ENCODE measurements around the gene HFM1.

The HFM1 gene

GRCh38 chr1:91261655-91262054 is 143.0 kb downstream of the HFM1 start:
- H3K4me3 ChIP-seq = no peak overlapping the region
- H3K36me3 ChIP-seq (replicated peaks) = no peaks in the 10 kb centered on the region
- in situ Hi-C loops (cut with MboI; ENCODE audit: low sequenced_read_pairs) = no loop called here
- DNase-seq (ENCODE audit: low spot score in 2 of 2) = no peak
- no peaks in the 10 kb centered on the region; the same call in 1 of the 2 replicates for H3K4me1 ChIP-seq
- no peaks in the 10 kb centered on the region for H3K9me3 ChIP-seq
- no peaks in the 10 kb centered on the region; the same call in none of the 2 replicates for H3K27me3 ChIP-seq (ENCODE audit: low read depth)

- H3K9me3 ChIP-seq = no peaks in the 10 kb centered on the region
- no peak for DNase-seq (ENCODE audit: low spot score in 2 of 2)
- no peak overlapping the region for H3K4me3 ChIP-seq
- H3K27me3 ChIP-seq (ENCODE audit: low read depth) = no peaks in the 10 kb centered on the region
- H3K4me1 ChIP-seq = no peaks in the 10 kb centered on the region
- in situ Hi-C loops (cut with MboI; ENCODE audit: low sequenced_read_pairs) = no loop called here
- no peaks in the 10 kb centered on the region for H3K36me3 ChIP-seq (replicated peaks)
Measured at GRCh38 chr1:91245435-91245834, 159.2 kb downstream of the HFM1 start.

GRCh38 chr1:91244737-91245136 is 159.9 kb downstream of the HFM1 start:
- DNase-seq (ENCODE audit: low spot score in 2 of 2) = no peak
- no peaks in the 10 kb centered on the region for H3K4me1 ChIP-seq
- H3K27me3 ChIP-seq (ENCODE audit: low read depth) = no peaks in the 10 kb centered on the region
- in situ Hi-C loops (cut with MboI; ENCODE audit: low sequenced_read_pairs) = no loop called here
- no peaks in the 10 kb centered on the region for H3K36me3 ChIP-seq (replicated peaks)
- H3K9me3 ChIP-seq = no peaks in the 10 kb centered on the region
- no peak overlapping the region for H3K4me3 ChIP-seq

- in situ Hi-C loops (cut with MboI; ENCODE audit: low sequenced_read_pairs) = no loop called here
- no peak for DNase-seq (ENCODE audit: low spot score in 2 of 2)
- H3K9me3 ChIP-seq = no peaks in the 10 kb centered on the region
- H3K36me3 ChIP-seq (replicated peaks) = no peaks in the 10 kb centered on the region
- no peaks in the 10 kb centered on the region for H3K4me1 ChIP-seq
- no peak overlapping the region for H3K4me3 ChIP-seq
- no peaks in the 10 kb centered on the region for H3K27me3 ChIP-seq (ENCODE audit: low read depth)
Measured at GRCh38 chr1:91243171-91243570, 161.5 kb downstream of the HFM1 start.

GRCh38 chr1:91234181-91234580 is 170.5 kb downstream of the HFM1 start:
- Histone ChIP-seq H3K4me1 (no peaks in the 10 kb centered on the region), H3K9me3 (no peaks in the 10 kb centered on the region), H3K27me3 (ENCODE audit: low read depth) (no peaks in the 10 kb centered on the region), H3K4me3 (no peak overlapping the region), H3K36me3 (replicated peaks) (no peaks in the 10 kb centered on the region)
- in situ Hi-C loops (cut with MboI; ENCODE audit: low sequenced_read_pairs) = no loop called here
- DNase-seq (ENCODE audit: low spot score in 2 of 2) = no peak

GRCh38 chr1:91226741-91227140 is 177.9 kb downstream of the HFM1 start:
- no peak overlapping the region for H3K4me3 ChIP-seq
- in situ Hi-C loops (cut with MboI; ENCODE audit: low sequenced_read_pairs) = no loop called here
- H3K27me3 ChIP-seq (ENCODE audit: low read depth) = no peaks in the 10 kb centered on the region
- no peaks in the 10 kb centered on the region for H3K4me1 ChIP-seq
- H3K9me3 ChIP-seq = no peaks in the 10 kb centered on the region
- no peaks in the 10 kb centered on the region for H3K36me3 ChIP-seq (replicated peaks)
- no peak for DNase-seq (ENCODE audit: low spot score in 2 of 2)

- H3K4me1 ChIP-seq = no peaks in the 10 kb centered on the region
- no peaks in the 10 kb centered on the region for H3K36me3 ChIP-seq (replicated peaks)
- H3K4me3 ChIP-seq = no peak overlapping the region
- H3K27me3 ChIP-seq (ENCODE audit: low read depth) = no peaks in the 10 kb centered on the region
- no peak for DNase-seq (ENCODE audit: low spot score in 2 of 2)
- H3K9me3 ChIP-seq = no peaks in the 10 kb centered on the region
- in situ Hi-C loops (cut with MboI; ENCODE audit: low sequenced_read_pairs) = no loop called here
Measured at GRCh38 chr1:91224878-91225277, 179.8 kb downstream of the HFM1 start.

- Histone ChIP-seq H3K36me3 (replicated peaks) (no peaks in the 10 kb centered on the region), H3K27me3 (ENCODE audit: low read depth) (no peaks in the 10 kb centered on the region), H3K9me3 (no peaks in the 10 kb centered on the region), H3K4me3 (no peak overlapping the region), H3K4me1 (no peaks in the 10 kb centered on the region)
- DNase-seq (ENCODE audit: low spot score in 2 of 2) = no peak
- in situ Hi-C loops (cut with MboI; ENCODE audit: low sequenced_read_pairs) = no loop called here
Measured at GRCh38 chr1:91221017-91221416, 183.6 kb downstream of the HFM1 start.

GRCh38 chr1:91217911-91218310 is 186.7 kb downstream of the HFM1 start:
- Histone ChIP-seq H3K9me3 (no peaks in the 10 kb centered on the region), H3K4me1 (no peaks in the 10 kb centered on the region), H3K27me3 (ENCODE audit: low read depth) (no peaks in the 10 kb centered on the region), H3K36me3 (replicated peaks) (no peaks in the 10 kb centered on the region), H3K4me3 (no peak overlapping the region)
- no peak for DNase-seq (ENCODE audit: low spot score in 2 of 2)
- in situ Hi-C loops (cut with MboI; ENCODE audit: low sequenced_read_pairs) = no loop called here
